ENCODE results near the gene RNPEP.
"Not testable (repeated sequence)": the region's sequence is repeated elsewhere in the genome, so short reads cannot be mapped to it uniquely, and the experiment has no call there.

Gene RNPEP

DNA sequence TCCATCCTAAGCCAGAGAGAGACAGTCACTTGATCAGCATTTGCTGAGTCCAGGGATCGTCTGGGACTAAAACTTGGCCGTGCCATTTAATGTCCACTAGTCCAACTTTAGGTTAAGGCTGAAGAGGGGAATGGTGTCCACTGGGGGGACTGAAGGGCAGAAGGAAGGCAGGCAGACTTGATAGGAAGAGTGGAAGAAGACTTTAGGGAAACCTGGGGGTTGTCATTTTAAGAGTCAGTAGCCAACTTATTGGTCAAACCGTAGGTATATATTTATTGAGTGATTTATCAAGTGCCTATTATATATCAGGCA is 34.8 kb upstream of the RNPEP start:
- no peak for FAIRE-seq
- DNase-seq (ENCODE audit: insufficient read length, low spot score): no peak
- TF ChIP-seq, protein P1, sequence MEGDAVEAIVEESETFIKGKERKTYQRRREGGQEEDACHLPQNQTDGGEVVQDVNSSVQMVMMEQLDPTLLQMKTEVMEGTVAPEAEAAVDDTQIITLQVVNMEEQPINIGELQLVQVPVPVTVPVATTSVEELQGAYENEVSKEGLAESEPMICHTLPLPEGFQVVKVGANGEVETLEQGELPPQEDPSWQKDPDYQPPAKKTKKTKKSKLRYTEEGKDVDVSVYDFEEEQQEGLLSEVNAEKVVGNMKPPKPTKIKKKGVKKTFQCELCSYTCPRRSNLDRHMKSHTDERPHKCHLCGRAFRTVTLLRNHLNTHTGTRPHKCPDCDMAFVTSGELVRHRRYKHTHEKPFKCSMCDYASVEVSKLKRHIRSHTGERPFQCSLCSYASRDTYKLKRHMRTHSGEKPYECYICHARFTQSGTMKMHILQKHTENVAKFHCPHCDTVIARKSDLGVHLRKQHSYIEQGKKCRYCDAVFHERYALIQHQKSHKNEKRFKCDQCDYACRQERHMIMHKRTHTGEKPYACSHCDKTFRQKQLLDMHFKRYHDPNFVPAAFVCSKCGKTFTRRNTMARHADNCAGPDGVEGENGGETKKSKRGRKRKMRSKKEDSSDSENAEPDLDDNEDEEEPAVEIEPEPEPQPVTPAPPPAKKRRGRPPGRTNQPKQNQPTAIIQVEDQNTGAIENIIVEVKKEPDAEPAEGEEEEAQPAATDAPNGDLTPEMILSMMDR (IDR thresholded peaks at IDR 0.05; ENCODE audit: insufficient read depth, missing control alignments): no peak

DNA sequence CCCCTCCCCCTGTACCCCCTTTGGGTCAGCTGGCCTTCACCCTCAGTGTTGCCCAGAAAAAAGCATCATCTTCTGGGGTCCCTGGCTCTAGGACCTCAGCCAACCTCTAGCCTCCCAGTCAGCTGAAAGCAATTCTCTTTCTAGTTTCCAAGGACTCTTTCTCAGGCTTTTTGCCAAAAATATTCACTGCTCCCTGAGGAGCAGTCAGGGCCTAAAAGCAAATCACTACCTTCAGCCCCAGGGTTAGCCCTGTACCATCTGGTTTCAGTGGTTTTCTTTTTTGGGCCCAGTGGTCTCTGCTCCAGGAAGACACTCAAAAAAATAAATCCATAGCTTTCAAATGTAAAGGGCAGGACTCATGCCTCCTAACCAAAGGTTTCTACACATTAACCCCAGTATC is 33.0 kb upstream of the RNPEP start:
- FAIRE-seq (no peak), DNase-seq (ENCODE audit: insufficient read length, low spot score) (no peak)
- TF ChIP-seq, protein P1 (IDR thresholded peaks at IDR 0.05; ENCODE audit: insufficient read depth, missing control alignments): no peak

DNA sequence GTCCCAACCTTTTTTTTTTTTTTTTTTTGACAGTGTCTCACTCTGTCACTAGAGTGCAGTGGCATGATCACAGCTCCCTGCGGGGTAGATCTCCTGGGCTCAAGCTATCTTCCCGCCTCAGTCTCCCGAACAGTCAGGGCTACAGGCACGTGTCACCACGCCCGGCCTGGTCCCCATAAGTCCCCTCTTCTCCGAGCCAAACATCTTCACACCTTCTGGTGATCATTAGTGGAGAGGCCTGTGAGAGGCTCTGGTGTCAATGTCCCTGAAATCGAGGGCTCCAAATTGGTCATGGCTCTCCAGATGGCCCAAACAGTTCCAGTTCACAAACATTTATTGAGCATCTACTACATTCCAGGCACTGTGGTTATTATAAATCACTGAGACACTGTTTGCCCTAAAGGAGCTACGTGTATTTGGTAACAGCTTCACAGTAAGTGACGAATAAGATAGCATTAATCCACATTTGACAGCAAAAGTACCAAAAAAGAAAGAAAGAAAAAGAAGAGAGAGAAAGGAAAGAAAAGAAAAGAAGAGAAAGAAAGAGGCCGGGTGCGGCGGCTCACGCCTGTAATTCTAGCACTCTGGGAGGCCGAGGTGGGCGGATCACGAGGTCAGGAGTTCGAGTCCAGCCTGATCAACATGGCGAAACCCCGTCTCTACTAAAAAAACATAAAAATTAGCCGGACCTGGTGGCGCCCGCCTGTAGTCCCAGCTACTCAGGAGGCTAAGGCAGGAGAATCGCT is 28.0 kb upstream of the RNPEP start:
- FAIRE-seq (no peak), DNase-seq (ENCODE audit: insufficient read length, low spot score) (no peak)
- TF ChIP-seq, protein P1 (IDR thresholded peaks at IDR 0.05; ENCODE audit: insufficient read depth, missing control alignments): no peak

DNA sequence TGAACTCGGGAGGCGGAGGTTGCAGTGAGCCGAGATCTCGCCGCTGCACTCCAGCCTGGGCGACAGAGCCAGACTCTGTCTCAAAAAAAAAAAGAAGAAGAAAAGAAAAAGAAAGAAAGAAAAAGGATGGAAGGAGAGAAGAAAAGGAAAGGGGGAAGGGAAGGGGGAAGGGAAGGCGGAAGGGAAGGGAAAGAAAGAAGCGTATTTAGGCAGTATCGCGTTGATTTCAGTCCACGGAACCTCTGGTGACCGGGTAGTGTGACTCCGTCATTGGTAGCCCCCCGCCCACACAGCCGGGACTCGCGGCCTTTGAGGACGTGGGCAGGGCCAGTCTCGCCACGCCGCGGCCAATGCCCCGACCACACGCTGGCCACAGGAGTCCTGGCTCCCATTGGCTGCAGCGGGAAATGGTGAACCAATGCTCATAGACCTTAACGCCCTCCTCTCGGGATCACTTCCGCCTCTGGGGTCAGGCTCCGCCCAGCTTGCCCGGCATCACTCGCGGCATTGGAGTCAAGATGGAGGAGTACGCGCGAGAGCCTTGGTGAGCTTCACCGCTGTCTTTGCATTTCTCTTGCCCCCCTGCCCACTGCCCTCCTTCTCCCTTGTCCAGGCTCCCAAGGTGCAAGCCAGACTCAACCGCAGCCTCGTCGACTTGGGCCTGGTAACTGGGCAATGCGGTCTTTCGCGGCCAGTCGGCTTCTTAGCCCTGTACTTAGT is 27.3 kb upstream of the RNPEP start, which contains the start of gene TIMM17A:
Gene TIMM17A (plus strand): TSS at position 495 of the 720 bp plus-strand sequence. CDS start 24 bp downstream, at position 519.
- TF ChIP-seq, protein P1 (IDR thresholded peaks at IDR 0.05; ENCODE audit: insufficient read depth, missing control alignments): no peak
- FAIRE-seq (peak; percentile 69), DNase-seq (ENCODE audit: insufficient read length, low spot score) (peak; percentile 78)

DNA sequence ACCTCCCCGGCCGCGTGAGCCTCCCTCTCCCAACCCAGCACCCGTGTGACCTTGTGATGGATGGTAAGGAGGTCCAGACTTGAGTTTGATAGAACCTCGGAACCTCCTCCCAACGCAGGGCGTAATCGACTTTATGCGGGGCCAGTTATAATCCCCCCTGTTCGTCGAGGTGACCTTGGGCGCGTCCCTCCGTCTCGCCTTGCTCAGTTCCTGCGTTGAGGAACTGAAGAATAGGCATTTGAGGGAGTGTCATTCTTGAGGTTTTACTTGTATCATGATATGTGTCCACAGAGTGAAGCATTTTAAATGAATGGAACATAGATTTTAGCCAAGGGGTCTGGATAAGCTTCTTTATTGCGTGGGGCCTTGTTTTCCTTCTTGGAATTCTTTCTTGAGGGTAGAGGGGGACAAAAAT is 26.7 kb upstream of the RNPEP start:
- no peak for DNase-seq (ENCODE audit: insufficient read length, low spot score)
- FAIRE-seq: no peak
- TF ChIP-seq, protein P1 (IDR thresholded peaks at IDR 0.05; ENCODE audit: insufficient read depth, missing control alignments): no peak

DNA sequence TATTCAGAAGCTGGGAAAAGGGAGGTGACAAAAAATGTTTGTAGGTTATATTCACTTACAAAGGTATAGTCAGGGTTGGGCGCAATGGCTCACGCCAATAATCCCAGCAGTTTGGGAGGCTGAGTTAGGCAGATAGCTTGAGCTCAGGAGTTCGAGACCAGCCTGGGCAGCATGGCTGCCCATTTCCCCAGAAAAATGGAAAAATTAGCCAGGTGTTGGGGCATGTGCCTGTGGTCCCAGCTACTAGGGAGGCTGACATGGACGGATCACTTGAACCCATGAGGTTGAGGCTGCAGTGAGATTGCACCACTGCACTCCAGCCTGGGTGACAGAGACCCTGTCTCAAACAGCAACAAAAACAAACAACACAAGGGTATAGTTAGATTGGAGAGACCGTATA is 24.1 kb upstream of the RNPEP start:
- DNase-seq (ENCODE audit: insufficient read length, low spot score) (no peak), FAIRE-seq (no peak)
- TF ChIP-seq, protein P1 (IDR thresholded peaks at IDR 0.05; ENCODE audit: insufficient read depth, missing control alignments): no peak

DNA sequence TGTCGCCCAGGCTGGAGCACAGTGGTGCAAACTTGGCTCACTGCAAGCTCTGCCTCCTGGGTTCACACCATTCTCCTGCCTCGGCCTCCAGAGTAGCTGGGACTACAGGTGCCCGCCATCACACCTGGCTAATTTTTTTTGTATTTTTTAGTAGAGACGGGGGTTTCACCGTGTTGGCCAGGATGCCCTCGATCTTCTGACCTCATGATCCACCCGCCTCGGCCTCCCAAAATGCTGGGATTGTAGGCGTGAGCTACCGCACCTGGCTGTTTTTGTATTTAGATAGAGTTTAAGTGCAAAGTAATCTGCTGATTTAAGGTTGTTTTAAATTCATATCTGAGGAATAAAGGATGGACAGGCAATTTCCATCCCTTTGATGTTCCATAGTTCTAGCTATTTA is 20.1 kb upstream of the RNPEP start:
- DNase-seq (ENCODE audit: insufficient read length, low spot score); FAIRE-seq: not testable (repeated sequence)
